UCSD-AML1 (cell line): Measurements from ENCODE around the gene SPEF2.

ENCODE experiments used
- DNase-seq: peaks from one replicate; lab custom pipeline; 2025; ENCODE audit not compliant: unreplicated experiment; lab: John Stamatoyannopoulos, UW

Gene SPEF2

DNA sequence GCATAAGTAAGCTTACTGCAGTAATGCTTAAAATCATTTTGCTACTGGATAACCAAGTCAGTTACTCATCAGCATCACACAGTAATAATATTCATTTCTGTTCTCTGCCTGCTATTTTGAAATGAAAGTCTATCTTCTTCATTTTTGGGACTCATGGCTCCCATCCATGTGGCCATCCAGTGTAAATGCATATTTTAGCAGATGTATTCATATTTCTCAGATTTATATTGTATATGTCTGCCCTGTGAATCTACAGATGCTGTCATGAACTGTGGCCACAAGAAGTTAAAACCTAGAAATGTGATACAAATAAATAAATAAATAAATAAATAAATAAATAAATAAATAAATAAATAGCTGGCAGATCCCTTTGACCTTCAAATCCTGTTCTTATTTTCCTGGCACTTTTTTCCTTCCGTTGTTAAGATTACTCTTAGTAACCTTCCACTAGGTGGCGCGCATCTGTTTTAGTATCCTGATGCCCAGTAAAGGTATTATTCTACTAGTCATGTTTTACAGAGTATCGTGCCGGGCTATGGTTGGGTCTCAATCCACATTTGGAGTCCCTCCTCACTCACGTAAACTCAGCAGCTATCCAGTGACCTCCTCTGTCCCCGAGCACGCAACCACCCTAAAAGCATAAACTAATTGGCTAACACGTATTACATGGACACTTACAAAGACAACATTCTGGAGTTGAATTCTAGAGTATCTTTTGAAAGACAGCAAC is 159.9 kb downstream of the SPEF2 start:
- peak; percentile 31 for DNase-seq

DNA sequence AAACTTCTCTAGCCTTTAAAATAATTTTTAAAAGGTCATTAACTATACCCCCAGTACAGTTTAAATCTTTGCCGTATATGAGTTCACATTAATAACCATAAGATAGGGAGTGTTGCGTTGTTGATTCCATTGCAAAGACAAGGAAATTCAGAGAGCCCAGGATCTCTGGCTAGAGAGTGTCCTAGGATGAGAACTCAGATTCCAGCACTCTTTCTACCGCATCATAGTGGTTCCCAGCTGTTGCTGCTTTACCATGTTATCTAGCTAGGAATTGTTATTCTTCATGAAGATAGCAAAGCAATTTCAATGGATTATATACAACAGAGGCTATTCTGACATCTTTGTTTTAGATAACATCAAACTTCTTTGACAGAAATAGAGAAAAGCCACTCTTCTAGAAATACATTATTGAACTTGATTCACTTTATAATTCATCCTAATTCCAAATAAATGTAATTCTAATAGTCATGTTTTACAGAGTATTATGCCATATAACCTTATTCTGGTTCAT is 160.7 kb downstream of the SPEF2 start:
- no peak for DNase-seq

DNA sequence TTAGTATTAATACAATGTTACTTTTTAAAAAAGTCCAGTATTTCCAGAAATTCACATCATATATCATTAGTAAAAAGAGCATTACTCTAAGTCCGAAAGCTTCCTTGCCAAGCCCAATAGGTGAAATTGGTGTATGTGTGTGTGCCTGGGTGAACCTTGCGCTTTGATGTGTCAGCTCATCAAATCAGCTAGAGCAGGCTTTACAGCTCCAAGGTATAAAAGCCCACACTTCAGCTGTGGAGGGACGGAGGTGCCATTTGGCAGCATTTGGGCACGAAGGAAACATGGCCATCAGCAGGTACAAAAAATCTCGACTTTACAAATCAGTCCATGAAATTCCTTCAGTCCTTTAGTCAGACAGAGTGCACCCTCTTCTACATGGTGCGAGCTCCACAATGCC is 162.6 kb downstream of the SPEF2 start:
- no peak for DNase-seq

DNA sequence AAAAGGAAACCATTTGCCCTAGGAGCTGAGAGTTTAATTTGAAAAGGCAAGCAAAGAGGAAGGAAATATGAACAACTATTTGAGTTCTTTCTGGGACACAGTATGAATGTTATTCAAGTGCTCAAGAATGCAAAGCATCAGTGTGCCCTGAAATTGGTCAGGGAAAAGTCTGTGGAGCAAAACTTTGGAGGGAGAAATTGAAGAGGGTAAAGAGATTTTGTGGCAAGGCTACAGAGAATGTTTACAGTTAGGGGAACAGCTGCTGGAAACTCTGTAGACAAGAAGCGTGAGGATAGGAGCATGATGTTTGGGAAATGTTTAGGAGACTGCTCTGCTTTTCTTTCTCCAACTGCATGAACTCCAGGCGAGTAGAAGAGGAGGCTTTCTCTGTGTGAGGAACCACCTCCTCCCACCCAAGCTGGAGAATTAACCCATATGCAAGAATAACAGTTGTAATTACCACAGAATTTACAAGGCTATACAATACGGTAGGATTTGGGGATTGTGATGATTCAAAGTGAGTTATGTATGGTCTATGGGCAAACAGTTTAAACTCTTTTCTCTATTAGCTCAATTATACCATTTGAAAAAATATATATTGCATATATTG is 163.6 kb downstream of the SPEF2 start:
- no peak for DNase-seq

DNA sequence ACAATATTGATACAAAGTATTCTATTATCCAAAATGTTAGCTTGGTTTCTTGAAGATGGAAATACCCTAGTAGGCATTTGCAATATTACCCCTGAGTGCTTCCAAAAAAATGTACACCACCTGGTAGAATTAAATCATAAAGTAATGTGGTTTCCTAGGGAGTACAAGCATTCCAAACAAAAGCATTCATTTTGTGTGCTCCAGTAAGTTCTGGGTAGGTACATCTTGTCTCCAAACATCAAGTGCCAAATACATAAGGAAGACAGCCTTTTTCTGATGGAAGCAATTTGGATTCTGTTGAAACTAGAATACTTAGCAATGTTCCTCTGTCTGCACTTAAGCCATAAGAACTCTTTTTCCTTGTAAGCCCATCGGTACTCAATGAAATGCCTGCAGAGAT is 165.9 kb downstream of the SPEF2 start:
- no peak for DNase-seq

DNA sequence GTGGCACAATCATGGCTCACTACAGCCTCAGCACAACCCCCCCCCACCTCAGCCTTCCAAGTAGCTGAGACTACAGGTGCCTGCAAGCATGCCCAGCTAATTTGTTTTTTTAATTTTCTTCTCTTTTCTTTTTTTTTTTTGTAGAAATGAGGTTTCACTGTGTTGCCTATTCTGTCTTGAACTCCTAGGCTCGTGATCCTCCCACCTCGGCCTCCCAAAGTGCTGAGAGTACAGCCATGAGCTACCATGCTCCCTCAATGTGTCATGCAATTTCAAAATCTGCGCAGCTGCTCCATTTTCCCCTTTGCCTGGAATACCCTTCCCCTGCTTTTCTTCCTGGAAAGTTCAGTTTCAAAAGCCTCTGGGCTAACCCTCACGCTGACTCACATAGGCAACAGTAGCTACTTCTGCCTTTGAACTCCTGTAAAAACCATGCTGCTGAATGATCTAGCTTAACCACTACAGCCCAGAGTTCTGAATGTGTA is 168.0 kb downstream of the SPEF2 start:
- DNase-seq = no peak

DNA sequence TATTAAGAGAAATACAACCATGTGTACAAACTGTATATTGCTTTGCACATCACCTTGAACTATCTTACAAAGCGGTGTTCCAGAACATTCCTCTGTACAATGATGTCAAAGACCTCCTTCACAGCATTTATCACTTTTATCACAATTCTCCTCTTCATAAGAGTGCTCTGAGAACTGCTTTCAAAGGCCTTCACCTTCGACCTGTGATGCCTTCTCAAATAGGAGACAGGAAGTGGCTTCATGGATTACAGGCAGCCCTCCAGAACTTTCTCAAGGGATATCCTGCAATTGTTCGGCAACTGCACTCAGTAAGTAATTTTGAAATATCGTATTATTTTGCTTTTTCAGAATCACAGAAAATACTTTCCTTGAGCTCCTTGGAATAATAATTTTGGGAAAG is 171.1 kb downstream of the SPEF2 start:
- no peak for DNase-seq

DNA sequence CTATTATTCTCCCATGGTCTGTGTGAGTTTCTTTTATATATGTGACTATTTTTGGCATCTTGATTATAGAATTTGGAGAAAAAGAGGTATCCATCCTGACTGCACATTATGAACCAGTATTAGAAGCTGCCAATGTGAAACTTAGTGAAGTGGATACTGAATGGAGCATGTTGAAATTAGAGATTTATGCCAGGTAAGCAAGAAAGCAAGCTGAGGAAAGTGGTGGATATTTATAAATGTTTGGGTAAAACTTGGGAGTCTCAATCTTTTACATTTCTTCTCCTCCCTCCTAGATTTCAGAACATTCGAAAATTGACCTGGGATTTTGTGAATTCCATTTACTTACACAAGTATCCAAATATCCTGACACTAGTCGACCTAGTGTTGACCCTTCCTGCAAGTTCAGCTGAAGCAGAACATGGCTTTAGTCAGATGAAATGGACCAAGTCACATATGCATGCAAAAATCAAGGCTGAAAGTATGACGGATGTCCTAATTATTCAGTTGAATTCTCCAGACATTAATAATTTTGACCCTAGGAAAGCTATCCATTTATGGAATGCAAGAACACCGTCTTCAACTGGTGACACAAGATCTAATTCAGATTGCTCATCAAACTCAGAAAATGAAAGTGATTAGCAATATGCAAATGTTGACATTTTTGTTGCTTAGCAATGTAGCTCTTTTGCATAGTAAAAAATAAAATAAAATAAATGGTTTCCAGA is 172.2 kb downstream of the SPEF2 start:
- DNase-seq = no peak

DNA sequence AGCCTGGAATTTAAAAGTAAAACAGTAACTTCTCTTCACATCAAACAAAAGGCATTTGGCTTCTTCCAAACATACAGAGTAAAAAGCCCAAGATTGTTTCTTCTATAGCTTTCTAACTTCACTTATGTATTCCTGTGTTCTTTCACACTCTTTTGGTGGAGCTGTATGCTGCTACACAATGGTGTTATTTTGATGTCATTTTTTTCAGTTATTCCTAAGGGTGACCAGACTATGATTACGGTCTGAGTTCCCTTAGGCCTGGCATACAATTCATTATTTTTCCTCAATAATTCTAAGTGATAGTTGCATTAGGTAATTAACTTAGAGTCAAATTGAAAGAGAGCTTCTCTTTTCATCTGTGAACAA is 172.8 kb downstream of the SPEF2 start:
- DNase-seq = no peak

DNA sequence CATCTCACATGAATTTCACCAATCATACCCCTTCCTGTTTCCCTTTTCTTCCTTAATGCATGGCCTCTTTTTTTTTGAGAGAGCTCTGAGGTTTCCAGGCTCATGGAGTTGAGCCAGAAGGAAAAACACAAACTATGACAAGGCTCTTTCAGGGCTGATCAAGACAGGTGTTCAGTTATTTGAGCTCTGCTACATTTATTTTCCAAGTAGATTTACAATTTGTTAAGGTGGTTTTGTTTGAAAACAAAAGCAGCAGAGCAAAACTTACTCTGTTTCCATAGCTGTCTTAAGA is 176.6 kb downstream of the SPEF2 start:
- no peak for DNase-seq

DNA sequence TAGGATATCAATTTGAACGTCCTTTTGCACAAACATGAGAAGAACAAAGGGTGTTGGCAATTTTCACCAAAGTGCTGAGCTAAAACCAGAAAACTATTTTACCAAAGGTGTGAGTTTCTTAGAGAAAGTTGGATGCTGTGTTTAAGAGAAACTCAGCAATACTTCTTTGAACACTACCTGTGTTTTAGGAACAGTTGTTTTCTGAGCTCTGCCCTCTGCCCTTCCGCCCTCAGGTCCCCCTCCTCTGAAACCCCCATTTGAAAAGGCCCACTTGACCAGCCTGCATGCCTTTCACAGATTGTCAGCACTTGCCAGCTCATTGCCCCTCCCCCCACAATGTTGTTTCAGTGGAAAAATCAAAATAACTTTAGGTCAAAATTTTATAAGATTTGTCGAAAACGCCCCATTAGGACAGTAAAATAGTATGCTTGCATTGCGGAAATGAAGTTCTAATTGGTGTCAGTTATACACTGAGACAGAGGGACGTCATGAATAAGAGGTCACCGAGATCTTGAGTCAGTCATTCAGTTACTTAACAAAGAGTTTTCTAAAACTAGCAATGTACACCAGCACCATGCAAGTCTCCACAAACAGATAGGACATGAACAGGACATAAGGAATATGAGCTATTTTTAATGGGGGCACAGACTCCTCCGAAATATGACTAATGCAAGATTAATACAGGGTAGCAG is 177.2 kb downstream of the SPEF2 start:
- DNase-seq = no peak

DNA sequence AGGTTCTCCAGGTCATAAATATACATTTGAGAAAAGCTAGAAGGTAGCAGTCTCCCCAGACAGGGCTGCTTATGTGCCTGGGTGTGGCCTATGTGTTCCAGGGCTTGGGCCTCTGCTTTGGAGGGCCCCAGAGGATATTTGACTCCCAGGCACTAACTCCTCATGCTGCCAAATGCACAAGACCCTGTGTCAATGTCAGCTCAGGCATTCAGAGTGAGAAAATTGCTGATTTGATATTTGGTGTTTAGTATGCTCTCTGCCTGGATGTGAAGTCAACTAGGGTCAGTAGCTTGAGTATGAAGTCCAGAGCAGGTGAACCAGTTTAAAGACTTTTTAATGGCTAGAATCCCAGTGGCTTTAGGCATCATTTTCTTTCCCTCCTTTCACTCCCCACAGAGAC is 181.5 kb downstream of the SPEF2 start:
- no peak for DNase-seq

DNA sequence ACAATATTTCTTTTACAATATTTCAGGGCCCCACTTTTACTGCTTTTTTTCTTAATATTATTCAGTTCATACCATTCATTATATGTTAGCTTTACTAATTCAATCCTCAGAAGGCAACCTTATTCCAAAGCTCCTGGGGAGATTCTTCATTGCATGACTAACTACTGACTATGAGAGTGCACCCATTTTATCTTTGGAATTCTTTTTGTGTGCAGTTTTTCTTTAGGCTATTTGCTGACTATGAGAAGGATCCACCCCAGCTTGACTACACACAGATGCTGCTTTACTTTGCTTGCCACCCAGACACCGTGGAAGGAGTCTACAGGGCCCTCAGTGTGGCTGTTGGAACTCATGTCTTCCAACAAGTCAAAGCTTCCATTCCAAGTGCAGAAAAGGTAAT is 182.1 kb downstream of the SPEF2 start:
- DNase-seq = no peak

DNA sequence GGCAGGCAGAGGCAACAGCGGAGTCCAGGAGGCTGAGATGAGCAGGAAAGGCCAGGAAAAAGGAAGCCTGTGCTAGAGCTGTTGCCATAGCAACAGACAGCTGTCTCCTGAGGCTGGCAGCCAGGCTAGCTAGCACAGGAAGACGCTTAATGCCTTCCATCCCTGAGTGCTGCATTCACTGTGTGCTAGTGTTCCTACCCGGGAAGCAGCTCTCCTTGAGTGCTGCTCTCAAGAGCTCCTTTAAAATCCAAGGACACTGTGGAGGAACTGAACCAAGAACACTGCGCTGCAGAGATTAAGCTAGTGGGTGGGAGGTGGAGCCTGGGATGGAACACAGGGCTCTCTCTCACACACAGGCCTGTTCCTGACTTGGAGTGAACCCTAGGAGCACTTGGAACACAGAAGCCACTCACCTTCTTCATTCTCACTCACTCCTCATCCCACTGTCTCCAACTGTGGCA is 185.6 kb downstream of the SPEF2 start:
- peak; percentile 50 for DNase-seq

DNA sequence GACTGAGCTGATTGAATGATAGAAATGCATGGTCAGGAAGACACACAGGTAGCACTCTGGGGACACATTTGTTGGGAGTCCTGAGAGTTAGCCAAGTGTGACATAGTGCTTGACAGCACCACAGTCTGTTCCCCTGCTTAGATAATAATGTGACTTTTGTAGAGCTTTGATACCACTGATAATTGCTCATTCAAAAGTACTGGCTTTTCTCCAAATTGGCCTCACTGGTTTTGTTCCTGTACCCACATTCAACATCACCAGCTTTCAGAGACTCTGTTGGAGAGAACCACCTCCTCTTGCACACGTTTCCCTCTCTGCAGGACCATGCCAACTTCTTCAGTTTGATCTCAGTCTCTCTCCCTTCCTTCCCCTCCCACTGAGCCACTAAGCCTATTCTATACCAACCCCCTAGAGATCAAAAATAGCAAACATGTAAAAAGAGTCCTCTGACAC is 186.6 kb downstream of the SPEF2 start:
- DNase-seq = no peak

DNA sequence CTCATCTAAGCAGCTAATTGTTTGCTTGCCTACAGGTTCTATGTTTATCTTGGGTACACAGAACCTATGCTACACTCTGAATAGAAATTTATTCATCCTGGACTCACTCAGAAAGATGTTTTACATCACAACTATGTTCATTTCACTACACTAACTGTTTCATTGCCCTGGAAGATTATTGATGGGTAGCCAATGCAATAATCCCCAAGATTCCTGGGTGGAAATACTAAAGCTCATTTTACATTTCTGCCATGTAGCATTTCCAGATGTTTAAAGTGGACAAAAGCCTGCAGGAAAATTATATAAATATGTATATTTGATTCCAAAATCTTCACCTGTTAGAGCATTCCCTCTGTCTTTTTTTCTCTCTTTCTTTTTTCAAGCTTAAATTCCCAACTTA is 187.2 kb downstream of the SPEF2 start:
- no peak for DNase-seq

DNA sequence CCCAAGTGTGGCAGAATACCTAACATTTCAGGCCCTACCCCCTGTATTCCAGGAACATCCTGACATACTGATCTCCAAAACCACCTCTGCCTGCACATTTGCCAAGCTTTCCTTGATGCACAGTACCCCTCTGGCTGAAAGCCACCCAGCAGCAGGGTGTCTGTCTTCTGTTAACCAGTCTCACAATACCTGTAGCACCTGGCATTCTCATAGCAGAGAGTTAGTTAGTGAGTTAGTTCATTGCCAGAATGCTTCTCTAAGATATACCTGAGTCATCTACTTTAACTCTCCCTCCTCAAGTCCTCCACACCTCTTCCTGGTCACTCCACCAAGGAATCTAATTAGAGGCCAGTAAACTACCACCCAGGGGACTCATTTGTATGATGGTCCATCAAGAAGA is 192.9 kb downstream of the SPEF2 start:
- DNase-seq = no peak

DNA sequence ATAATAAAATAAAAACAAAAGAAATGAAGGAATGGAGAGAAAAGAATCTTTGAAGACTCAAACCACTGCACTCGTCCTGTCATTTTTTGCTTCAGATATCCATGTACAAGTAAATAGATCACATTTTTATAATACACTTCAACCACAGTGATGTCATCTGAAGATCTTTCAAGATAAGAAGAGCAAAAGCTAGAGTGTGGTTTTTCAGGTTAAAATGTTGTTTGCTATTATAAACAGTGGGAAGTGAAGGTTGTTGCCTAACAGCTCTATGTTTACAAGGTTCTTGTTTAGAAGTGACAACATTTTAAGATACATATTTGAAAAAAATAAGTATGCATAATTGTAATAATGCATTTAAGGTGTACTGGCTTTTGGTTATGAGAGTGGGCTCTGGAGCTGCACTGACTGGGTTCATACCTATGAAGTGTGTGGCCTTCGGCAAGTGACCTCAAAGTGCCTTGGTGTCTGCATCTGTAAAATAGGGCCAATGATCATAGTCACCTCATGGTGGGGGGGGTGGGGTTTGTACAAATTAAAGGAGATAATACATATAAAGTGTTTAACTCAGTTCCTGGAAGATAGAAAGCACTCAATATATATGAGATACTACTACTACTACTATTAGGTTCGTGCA is 193.6 kb downstream of the SPEF2 start:
- DNase-seq = no peak

DNA sequence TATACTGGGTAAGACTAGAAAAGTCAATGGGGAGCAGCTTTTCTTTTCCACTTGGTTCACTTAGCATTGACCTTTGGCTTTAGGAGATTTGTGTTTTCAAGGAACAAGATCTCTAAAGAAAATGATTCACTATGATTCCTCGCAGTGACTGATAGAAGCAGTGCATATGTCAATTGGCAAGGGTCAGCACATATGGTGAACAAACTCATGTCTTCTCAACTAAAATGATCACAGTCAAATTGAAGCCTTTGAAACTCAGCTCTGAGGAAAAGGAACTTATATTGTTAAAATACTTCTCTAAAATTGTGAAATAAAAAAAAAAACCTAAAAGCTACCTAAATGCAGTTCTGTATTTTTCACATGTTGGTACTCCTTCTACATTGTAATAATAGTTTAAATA is 195.9 kb downstream of the SPEF2 start:
- no peak for DNase-seq

DNA sequence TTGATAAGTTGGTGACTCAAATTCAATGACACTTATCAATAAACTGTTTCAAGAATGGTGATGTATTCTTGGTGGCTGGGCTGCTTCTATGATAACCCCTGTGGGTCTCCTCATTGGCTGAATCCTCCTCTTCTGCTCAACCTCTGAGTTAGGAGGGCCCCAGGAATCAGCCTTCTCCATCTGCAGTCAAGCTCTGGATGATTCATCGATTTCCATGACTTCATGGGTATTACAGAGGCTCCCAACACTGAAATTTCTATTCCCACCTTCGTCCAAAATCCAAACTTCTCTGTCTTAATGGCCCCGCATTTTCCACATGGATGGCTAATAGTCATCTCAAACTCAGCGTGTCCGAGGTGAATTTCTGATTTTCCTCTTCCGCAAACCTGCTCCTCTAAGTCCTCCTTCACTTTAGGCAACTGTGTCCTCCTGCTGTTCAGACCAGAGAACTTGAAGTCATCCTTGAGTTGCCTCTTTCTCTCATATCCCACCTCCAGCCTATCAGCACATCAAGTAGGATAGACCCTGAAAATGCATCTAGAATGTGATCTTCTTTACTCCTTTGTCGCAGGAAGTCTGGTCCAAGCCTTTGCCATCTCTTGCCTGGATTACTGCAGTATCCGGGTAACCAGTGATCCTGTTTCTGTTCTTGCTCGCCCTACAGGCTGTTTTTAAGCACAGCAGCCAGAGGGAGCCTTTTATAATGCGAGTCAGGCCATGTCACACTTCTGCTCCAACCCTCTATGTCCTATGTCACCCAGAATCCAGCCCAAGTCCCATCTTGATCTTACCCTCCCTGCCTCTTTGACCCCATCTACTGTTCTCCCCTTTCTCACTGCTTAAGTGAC is 197.7 kb downstream of the SPEF2 start:
- peak; percentile 18 for DNase-seq
